SU-DHL-6 (cell line): ENCODE measurements around the gene COL6A1.
"Not testable (repeated sequence)": the region's sequence is repeated elsewhere in the genome, so short reads cannot be mapped to it uniquely, and the experiment has no call there.

Experiments
- EZH2phosphoT487 ChIP-seq: fragments of 200-600 bp; sonication (generic), shearing (Covaris generic); conservative IDR thresholded peaks from 2 replicates; pipeline ENCODE4 v1.6.1; 2018; ENCODE audit warnings: mild to moderate bottlenecking, antibody characterized with exemption, low read length, moderate library complexity, mixed read lengths
- TF ChIP-seq, protein P1 (sequence below): fragments of 200-600 bp; sonication (generic); IDR thresholded peaks from one replicate; pipeline ENCODE4 v1.5.1; 2017; ENCODE audit warnings: antibody characterized with exemption, mild to moderate bottlenecking, low read length, moderate library complexity; ENCODE audit not compliant: insufficient read depth, poor library complexity, severe bottlenecking

DNA sequence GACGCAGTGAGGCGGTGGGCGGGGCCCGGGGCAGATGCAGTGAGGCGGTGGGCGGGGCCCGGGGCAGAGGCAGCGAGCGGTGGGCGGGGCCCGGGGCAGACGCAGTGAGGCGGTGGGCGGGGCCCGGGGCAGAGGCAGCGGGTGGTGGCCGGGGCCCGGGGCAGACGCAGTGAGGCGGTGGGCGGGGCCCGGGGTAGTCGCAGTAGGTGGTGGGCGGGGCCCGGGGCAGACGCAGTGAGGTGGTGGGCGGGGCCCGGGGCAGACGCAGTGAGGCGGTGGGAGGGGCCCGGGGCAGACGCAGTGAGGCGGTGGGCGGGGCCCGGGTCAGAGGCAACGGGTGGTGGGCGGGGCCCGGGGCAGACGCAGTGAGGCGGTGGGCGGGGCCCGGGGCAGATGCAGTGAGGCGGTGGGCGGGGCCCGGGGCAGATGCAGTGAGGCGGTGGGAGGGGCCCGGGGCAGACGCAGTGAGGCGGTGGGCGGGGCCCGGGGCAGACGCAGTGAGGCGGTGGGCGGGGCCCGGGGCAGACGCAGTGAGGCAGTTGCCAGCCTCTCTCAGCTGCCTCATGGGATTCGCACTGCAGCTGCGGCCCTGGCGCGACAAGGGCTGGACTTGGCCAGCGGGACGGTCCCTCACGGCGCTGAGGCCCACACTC lies 24.4 kb downstream of the COL6A1 start:
- TF ChIP-seq, protein P1, sequence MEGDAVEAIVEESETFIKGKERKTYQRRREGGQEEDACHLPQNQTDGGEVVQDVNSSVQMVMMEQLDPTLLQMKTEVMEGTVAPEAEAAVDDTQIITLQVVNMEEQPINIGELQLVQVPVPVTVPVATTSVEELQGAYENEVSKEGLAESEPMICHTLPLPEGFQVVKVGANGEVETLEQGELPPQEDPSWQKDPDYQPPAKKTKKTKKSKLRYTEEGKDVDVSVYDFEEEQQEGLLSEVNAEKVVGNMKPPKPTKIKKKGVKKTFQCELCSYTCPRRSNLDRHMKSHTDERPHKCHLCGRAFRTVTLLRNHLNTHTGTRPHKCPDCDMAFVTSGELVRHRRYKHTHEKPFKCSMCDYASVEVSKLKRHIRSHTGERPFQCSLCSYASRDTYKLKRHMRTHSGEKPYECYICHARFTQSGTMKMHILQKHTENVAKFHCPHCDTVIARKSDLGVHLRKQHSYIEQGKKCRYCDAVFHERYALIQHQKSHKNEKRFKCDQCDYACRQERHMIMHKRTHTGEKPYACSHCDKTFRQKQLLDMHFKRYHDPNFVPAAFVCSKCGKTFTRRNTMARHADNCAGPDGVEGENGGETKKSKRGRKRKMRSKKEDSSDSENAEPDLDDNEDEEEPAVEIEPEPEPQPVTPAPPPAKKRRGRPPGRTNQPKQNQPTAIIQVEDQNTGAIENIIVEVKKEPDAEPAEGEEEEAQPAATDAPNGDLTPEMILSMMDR, result not testable (repeated sequence)
- not testable (repeated sequence) for TF ChIP-seq EZH2phosphoT487
